Measurements from ENCODE around the gene ALDH1L1. TPM values are rescaled to one million over a fixed set of nuclear protein-coding genes. Genes with fewer than 3 reads are reported as not detected.

Gene ALDH1L1
- total RNA-seq, 1 donor from 2014 or later: 1.0 TPM

GRCh38 chr3:126111566-126112475 lies 68.6 kb downstream of the ALDH1L1 start:
- no peak for TF ChIP-seq CTCF (IDR thresholded peaks at IDR 0.05; ENCODE audit: insufficient read depth, low read length, poor library complexity, severe bottlenecking)
- Histone ChIP-seq H3K4me3 (ENCODE audit: low read depth, low read length) (no peak overlapping the region), H3K36me3 (ENCODE audit: control insufficient read depth, insufficient read depth, low read length) (no peaks in the 10 kb centered on the region), H3K27me3 (ENCODE audit: control insufficient read depth, insufficient read depth, low read length) (no peaks in the 10 kb centered on the region)
- DNase-seq (ENCODE audit: low read depth): no peak

- TF ChIP-seq CTCF (IDR thresholded peaks at IDR 0.05; ENCODE audit: insufficient read depth, low read length, poor library complexity, severe bottlenecking): no peak
- DNase-seq (ENCODE audit: low read depth): no peak
- H3K36me3 ChIP-seq (ENCODE audit: control insufficient read depth, insufficient read depth, low read length): no peaks in the 10 kb centered on the region
- H3K4me3 ChIP-seq (ENCODE audit: low read depth, low read length): no peak overlapping the region
- H3K27me3 ChIP-seq (ENCODE audit: control insufficient read depth, insufficient read depth, low read length): no peaks in the 10 kb centered on the region
These were observed 69.2 kb downstream of the ALDH1L1 start for GRCh38 chr3:126111126-126111551.

GRCh38 chr3:126110431-126111125 lies 69.8 kb downstream of the ALDH1L1 start:
- no peak for DNase-seq (ENCODE audit: low read depth)
- no peaks in the 10 kb centered on the region for H3K36me3 ChIP-seq (ENCODE audit: control insufficient read depth, insufficient read depth, low read length)
- TF ChIP-seq CTCF (IDR thresholded peaks at IDR 0.05; ENCODE audit: insufficient read depth, low read length, poor library complexity, severe bottlenecking): no peak
- no peak overlapping the region for H3K4me3 ChIP-seq (ENCODE audit: low read depth, low read length)
- no peaks in the 10 kb centered on the region for H3K27me3 ChIP-seq (ENCODE audit: control insufficient read depth, insufficient read depth, low read length)

- Histone ChIP-seq H3K36me3 (ENCODE audit: control insufficient read depth, insufficient read depth, low read length) (no peaks in the 10 kb centered on the region), H3K27me3 (ENCODE audit: control insufficient read depth, insufficient read depth, low read length) (no peaks in the 10 kb centered on the region), H3K4me3 (ENCODE audit: low read depth, low read length) (no peak overlapping the region)
- DNase-seq (ENCODE audit: low read depth): no peak
- no peak for TF ChIP-seq CTCF (IDR thresholded peaks at IDR 0.05; ENCODE audit: insufficient read depth, low read length, poor library complexity, severe bottlenecking)
These were observed 70.5 kb downstream of the ALDH1L1 start for GRCh38 chr3:126109880-126110235.

GRCh38 chr3:126109146-126109879 lies 71.1 kb downstream of the ALDH1L1 start:
- TF ChIP-seq CTCF (IDR thresholded peaks at IDR 0.05; ENCODE audit: insufficient read depth, low read length, poor library complexity, severe bottlenecking): no peak
- DNase-seq (ENCODE audit: low read depth): no peak
- Histone ChIP-seq H3K4me3 (ENCODE audit: low read depth, low read length) (no peak overlapping the region), H3K36me3 (ENCODE audit: control insufficient read depth, insufficient read depth, low read length) (no peaks in the 10 kb centered on the region), H3K27me3 (ENCODE audit: control insufficient read depth, insufficient read depth, low read length) (no peaks in the 10 kb centered on the region)

Measured in kidney epithelial cell (primary cell).